Esophagus muscularis mucosa (tissue), 4 donors: Measurements from ENCODE around the gene SLC25A18.

Experiments used
- EP300 ChIP-seq: sonication (generic); formaldehyde crosslinking; IDR thresholded peaks from one replicate; pipeline ENCODE4 v1.6.1; 2017; ENCODE audit warnings: antibody characterized with exemption
- POLR2A ChIP-seq: fragments of 450-650 bp; IDR thresholded peaks from one replicate; pipeline ENCODE4 v1.6.1; 2017; ENCODE audit warnings: antibody characterized with exemption, moderate library complexity, mild to moderate bottlenecking, low read depth
- POLR2AphosphoS5 ChIP-seq, 2 donors: sonication (generic); formaldehyde crosslinking; IDR thresholded peaks; one replicate each; pipeline ENCODE4 v1.6.1; 2017; ENCODE audit warnings: antibody characterized with exemption in 2 of 2
- TF ChIP-seq, protein P1 (sequence below), 3 experiments: fragments of 200-600 bp in 2 of 3; fragments of 450-650 bp in 1 of 3; sonication (generic) in 2 of 3; IDR thresholded peaks; one replicate each; pipeline ENCODE4 v1.5.1; 2017 to 2019; ENCODE audit warnings: antibody characterized with exemption in 3 of 3, mild to moderate bottlenecking in 2 of 3, moderate library complexity in 1 of 3

DNA sequence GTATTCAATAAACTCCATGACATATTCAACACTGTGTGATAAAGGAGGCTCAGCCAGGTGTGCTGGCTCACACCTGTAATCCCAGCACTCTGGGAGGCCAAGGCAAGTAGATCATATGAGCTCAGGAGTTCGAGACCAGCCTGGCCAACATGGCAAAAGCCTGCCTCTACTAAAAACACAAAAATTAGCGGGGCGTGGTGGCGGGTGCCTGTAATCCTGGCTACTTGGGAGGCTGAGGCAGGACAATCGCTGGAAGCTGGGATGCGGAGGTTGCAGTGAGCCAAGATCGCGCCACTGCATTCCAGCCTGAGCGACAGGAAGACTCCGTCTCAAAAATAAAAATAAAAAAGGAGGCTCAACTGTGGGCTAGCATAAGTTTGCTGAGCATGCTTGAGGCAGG, 4.1 kb upstream of the SLC25A18 start:
- TF ChIP-seq, protein P1, sequence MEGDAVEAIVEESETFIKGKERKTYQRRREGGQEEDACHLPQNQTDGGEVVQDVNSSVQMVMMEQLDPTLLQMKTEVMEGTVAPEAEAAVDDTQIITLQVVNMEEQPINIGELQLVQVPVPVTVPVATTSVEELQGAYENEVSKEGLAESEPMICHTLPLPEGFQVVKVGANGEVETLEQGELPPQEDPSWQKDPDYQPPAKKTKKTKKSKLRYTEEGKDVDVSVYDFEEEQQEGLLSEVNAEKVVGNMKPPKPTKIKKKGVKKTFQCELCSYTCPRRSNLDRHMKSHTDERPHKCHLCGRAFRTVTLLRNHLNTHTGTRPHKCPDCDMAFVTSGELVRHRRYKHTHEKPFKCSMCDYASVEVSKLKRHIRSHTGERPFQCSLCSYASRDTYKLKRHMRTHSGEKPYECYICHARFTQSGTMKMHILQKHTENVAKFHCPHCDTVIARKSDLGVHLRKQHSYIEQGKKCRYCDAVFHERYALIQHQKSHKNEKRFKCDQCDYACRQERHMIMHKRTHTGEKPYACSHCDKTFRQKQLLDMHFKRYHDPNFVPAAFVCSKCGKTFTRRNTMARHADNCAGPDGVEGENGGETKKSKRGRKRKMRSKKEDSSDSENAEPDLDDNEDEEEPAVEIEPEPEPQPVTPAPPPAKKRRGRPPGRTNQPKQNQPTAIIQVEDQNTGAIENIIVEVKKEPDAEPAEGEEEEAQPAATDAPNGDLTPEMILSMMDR (IDR thresholded peaks at IDR 0.05): no peak
- TF ChIP-seq POLR2AphosphoS5 (IDR thresholded peaks at IDR 0.05) (no peak), POLR2A (no peak), EP300 (no peak)
